A673 (cell line): ENCODE results near the gene EIF2A. TPM values are rescaled to one million over a fixed set of nuclear protein-coding genes. Genes with fewer than 3 reads are reported as not detected.

Source experiments
- BruUV-seq: library from RNA; stranded (reverse); fragments of 400-500 nt; replicated peaks from 2 replicates; lab custom pipeline; 2021; lab: Mats Ljungman, UMichigan
- CTCF ChIA-PET: fragments of 300-600 bp; sonication (Branson Sonifier 250); formaldehyde crosslinking; loops from one replicate; lab custom pipeline; 2022; ENCODE audit warnings: antibody characterized with exemption; lab: Charles Lee
- POLR2A ChIA-PET: fragments of 300-600 bp; sonication (Branson Sonifier 250); formaldehyde crosslinking; loops from one replicate; lab custom pipeline; 2022; ENCODE audit warnings: antibody characterized with exemption; ENCODE audit not compliant: low non-redundant PET; lab: Charles Lee
- DNase-seq: peaks from one replicate; pipeline ENCODE4 v3.0.0-alpha.2; 2015; ENCODE audit warnings: low spot score
- H3K27ac ChIP-seq: fragments of 200-600 bp; sonication (generic); 2 replicates; pipeline ENCODE4 v1.5.1; 2016; ENCODE audit warnings: mixed run types, low read depth, mild to moderate bottlenecking, mixed read lengths, antibody characterized with exemption, low read length; ENCODE audit not compliant: poor library complexity, severe bottlenecking
- H3K27me3 ChIP-seq: fragments of 200-600 bp; sonication (generic); replicated peaks from 2 replicates; pipeline ENCODE4 v1.6.1; 2017; ENCODE audit warnings: mixed run types, low read depth, mild to moderate bottlenecking, mixed read lengths, antibody characterized with exemption, low read length; ENCODE audit not compliant: insufficient read depth, poor library complexity
- H3K36me3 ChIP-seq: fragments of 200-600 bp; sonication (generic); 2 replicates; pipeline ENCODE4 v1.6.1; 2016; ENCODE audit warnings: mixed run types, mild to moderate bottlenecking, mixed read lengths, antibody characterized with exemption, low read length; ENCODE audit not compliant: insufficient read depth, poor library complexity, severe bottlenecking
- H3K4me1 ChIP-seq: fragments of 200-600 bp; sonication (generic); 2 replicates; pipeline ENCODE4 v1.6.1; 2017; ENCODE audit warnings: mixed run types, mild to moderate bottlenecking, mixed read lengths, antibody characterized with exemption, low read length; ENCODE audit not compliant: insufficient read depth, poor library complexity, severe bottlenecking
- H3K4me3 ChIP-seq: fragments of 200-600 bp; sonication (generic); 2 replicates; pipeline ENCODE4 v1.5.1; 2016; ENCODE audit warnings: low read depth, mixed run types, mild to moderate bottlenecking, mixed read lengths, low read length; ENCODE audit not compliant: poor library complexity, severe bottlenecking
- H3K9me3 ChIP-seq: fragments of 200-600 bp; sonication (generic); 2 replicates; pipeline ENCODE4 v1.6.1; 2016; ENCODE audit warnings: mixed run types, low read depth, mild to moderate bottlenecking, mixed read lengths, antibody characterized with exemption, low read length; ENCODE audit not compliant: poor library complexity, severe bottlenecking
- EZH2 ChIP-seq: fragments of 200-600 bp; sonication (generic); IDR thresholded peaks from 2 replicates; pipeline ENCODE4 v1.6.1; 2017; ENCODE audit warnings: borderline replicate concordance, low read depth, mild to moderate bottlenecking, mixed read lengths, antibody characterized with exemption, low read length; ENCODE audit not compliant: poor library complexity, severe bottlenecking
- intact Hi-C: fragments of 100-400 bp; cut with micrococcal nuclease; formaldehyde crosslinking; loops from one replicate; pipeline ENCODE4 v1.10.0; 2022; ENCODE audit not compliant: unreplicated experiment
- total RNA-seq: library from RNA; stranded (reverse); gene quantifications from 2 replicates; pipeline ENCODE4 v1.2.3, GENCODE V29; 2021
- TF ChIP-seq, protein P1 (sequence below): fragments of 300-800, 200-600 bp; sonication (generic); conservative IDR thresholded peaks from 2 replicates; pipeline ENCODE4 v1.5.1; 2017; ENCODE audit warnings: low read depth, mild to moderate bottlenecking, antibody characterized with exemption, low read length, moderate library complexity, mixed read lengths

EIF2A gene
- total RNA-seq, 1 experiment from 2014 or later = 113 TPM

DNA sequence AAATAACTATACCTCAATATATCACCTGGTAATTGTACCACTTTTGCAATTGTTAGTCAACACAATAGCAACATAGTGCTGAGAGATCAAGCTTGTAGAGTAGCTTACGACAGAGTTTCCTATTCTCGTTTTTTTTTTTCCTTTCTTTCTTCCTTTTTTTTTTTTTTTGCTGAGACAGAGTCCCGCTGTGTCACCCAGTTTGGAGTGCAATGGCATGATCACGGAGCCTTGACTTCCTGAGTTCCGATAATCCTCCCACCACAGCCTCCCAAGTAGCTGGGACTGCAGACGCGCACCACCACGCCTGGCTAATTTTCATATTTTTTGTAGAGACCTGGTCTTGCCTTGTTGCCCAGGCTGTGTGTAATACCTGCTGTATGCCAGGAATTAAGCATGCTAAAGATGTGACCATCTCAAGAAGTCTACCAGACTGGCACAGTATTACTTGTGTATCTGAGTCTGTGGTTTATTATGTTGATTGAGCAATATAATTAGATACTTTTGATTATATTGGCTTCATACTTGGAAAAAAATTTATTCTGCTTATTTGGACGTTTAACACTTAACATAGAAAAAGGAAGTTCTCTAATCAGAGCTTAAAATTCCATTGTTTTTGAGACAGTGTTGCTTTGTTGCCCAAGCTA, 59.5 kb downstream of the EIF2A start:
- intact Hi-C loops = no loop called here
- peak; percentile 19 for DNase-seq
- Histone ChIP-seq H3K36me3 (no peaks in the 10 kb centered on the region), H3K4me3 (no peak overlapping the region), H3K9me3 (no peaks in the 10 kb centered on the region), H3K27ac (peak overlapping the region; percentile 6), H3K4me1 (peaks cover 23% of the 10 kb centered on the region), H3K27me3 (no peaks in the 10 kb centered on the region)
- no TSS peak for BruUV-seq
- CTCF ChIA-PET = interaction anchor here (0.6 kb wide), 1 partner anchor 80 kb away, joined by 3 read pairs; no protein-coding TSS in a partner anchor
- TF ChIP-seq EZH2 = no peak
- TF ChIP-seq, protein P1, sequence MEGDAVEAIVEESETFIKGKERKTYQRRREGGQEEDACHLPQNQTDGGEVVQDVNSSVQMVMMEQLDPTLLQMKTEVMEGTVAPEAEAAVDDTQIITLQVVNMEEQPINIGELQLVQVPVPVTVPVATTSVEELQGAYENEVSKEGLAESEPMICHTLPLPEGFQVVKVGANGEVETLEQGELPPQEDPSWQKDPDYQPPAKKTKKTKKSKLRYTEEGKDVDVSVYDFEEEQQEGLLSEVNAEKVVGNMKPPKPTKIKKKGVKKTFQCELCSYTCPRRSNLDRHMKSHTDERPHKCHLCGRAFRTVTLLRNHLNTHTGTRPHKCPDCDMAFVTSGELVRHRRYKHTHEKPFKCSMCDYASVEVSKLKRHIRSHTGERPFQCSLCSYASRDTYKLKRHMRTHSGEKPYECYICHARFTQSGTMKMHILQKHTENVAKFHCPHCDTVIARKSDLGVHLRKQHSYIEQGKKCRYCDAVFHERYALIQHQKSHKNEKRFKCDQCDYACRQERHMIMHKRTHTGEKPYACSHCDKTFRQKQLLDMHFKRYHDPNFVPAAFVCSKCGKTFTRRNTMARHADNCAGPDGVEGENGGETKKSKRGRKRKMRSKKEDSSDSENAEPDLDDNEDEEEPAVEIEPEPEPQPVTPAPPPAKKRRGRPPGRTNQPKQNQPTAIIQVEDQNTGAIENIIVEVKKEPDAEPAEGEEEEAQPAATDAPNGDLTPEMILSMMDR = no peak
- POLR2A ChIA-PET = interaction anchor here (0.6 to 0.7 kb wide), 2 partner anchors 27 to 67 kb away, joined by 3 to 4 read pairs; no protein-coding TSS in a partner anchor

DNA sequence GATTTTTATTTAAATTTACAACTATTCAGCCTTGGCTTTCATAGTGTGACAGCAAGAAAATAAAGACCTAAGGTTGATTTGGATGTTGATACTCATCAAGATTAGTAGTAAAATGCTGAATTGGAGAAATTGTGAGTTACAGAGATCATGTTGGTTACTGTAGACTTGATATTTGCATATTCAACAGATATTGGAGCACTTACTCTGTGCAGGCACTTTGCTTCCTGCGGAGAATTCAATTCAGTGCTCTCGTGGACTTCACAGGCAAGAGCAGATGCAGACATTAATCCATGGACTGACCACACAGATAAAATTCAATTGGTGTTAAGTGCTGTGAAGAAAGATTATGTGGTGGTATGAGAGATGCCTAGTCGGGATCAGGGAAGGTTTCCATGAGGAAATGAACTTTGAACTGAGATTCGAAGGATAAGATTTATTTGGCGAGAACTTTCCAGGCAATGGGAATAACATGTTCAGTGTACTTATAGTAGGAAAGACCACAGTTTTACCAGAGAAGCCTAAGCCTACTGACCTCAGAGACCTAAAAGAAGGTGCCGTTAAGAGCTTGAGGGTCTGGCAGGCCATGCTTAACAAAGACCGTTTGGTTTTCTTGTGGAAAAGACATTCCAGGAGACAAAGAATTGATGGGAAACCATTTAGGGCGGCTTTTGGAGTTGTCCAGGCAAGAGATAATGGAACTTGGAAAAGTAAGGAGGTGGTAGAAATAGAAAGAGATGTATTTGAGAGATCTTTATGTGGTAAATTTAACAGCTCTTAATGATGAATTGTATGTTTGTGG, 60.9 kb downstream of the EIF2A start:
- TF ChIP-seq EZH2 = no peak
- TF ChIP-seq, protein P1 = no peak
- DNase-seq = peak; percentile 65
- Histone ChIP-seq H3K4me1 (peaks cover 23% of the 10 kb centered on the region), H3K27me3 (no peaks in the 10 kb centered on the region), H3K36me3 (peaks cover 8% of the 10 kb centered on the region), H3K27ac (no peak overlapping the region), H3K9me3 (no peaks in the 10 kb centered on the region), H3K4me3 (no peak overlapping the region)
- ChIA-PET CTCF (no interaction called here), POLR2A (interaction anchor here (0.5 kb wide), 1 partner anchor 10 kb away, joined by 5 read pairs; no protein-coding TSS in a partner anchor)
- no TSS peak for BruUV-seq
- intact Hi-C loops = no loop called here

DNA sequence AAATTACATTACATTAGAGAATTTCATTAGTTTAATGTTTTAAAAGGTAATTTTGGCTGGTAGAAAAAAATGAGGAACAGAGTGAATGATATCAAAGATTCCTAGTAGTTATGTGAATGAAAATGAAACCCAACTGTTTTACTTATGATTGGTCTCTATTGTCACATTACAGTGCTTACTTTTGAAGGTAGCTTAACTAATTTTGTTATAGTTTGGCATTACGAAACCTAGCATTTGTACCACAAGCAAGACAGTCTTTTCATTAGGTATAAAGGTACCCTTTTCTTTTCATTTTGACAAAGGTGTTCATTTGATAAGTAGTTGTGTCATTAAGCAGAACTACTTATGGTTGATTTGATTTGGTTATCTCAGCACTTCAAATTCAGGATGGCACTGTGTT, 63.4 kb downstream of the EIF2A start:
- intact Hi-C loops = no loop called here
- TF ChIP-seq EZH2 = no peak
- TF ChIP-seq, protein P1 = no peak
- H3K4me1 ChIP-seq = peaks cover 22% of the 10 kb centered on the region
- no peak overlapping the region for H3K4me3 ChIP-seq
- H3K27me3 ChIP-seq = no peaks in the 10 kb centered on the region
- peaks cover 21% of the 10 kb centered on the region for H3K36me3 ChIP-seq
- DNase-seq = no peak
- POLR2A ChIA-PET = no interaction called here
- H3K27ac ChIP-seq = no peak overlapping the region
- no peaks in the 10 kb centered on the region for H3K9me3 ChIP-seq
- no TSS peak for BruUV-seq
- CTCF ChIA-PET = no interaction called here
